GM21515 (cell line): ENCODE measurements around the gene RAG1.

Experiments
- ATAC-seq: cut with Tn5 transposase; IDR thresholded peaks from one replicate; pipeline ENCODE4 v1.9.1; 2021; ENCODE audit not compliant: unreplicated experiment

RAG1 gene

DNA sequence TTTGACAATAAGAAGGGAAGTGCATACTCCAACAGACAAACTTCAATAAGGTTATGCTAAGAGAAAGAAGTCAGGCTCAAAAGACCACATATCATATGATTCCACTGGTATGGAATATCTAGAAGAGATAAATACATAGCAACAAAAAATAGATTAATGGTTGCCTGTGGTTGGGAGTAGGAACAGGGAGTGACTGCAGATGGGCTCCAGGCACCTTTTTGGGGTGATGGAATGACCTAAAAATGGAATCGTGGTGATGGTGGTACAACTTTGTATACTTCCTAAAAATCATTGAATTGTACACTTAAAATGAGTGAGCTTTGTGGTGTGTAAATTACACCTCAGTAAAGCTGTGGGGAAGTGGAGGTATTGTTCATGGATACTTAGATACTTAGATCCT lies 59.2 kb downstream of the RAG1 start:
- ATAC-seq = no peak

DNA sequence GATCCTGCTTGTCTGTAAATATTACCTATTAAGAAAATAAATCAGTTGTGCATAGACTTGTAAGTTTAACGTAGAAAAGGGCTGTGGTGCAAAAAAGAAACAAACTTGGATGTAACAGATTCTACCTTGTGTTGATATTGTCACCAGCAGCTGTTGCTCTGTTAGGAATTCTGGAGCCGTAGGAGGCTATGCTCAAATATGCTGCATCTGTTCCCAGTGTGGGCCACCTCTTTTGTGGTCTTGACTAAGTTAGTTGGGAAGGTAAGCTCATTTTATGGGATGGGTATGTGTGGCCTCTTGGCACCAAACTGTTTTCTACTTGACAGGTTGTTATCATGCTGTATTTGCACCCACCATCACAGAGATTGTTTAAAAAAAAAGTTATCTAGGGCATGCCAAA lies 59.7 kb downstream of the RAG1 start:
- ATAC-seq = no peak

DNA sequence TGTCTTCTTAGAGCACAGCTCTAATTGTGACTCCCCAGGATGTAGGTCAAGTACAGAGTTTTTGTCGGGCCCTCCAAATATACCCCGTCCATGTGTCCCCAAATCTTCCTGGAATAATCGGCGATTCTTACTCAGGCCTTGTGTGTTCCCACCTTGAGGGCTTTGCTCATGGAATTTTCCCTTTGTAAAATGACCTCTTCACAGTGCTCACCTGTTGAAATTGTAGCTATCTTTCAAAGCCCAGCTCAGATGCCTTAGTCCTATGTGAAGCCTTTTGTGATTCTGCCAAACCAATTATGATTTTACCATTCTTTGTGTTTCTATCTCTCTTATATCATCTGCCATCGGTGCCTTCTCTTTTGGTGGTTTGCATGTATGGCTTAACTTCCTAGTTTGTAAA lies 60.3 kb downstream of the RAG1 start:
- no peak for ATAC-seq

DNA sequence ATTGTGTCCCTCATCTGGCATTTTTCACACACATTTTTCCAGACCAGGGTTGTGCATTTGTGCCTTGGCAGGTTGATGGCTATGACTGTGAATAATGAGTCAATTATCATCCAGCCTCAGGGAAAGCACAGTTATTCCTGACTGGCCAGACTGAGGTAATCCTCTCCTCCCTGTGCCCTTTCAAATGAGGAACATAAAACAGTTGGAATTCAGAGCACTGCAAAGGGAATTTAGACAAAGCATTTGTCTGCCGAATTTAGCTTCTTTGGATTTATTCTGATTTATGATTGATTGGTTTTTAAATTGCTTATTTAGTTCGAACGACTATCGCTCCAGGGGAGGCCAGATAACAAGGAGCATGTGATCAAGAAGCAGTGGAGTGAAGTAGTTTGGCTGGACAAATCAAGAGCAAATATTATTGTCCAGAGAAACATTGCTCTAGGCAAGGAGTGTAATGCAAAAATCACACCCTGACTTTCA lies 61.0 kb downstream of the RAG1 start:
- ATAC-seq = no peak
